K562 (cell line): ENCODE results near the gene NINL.

Experiments
- CC2D1A ChIP-seq: fragments of 450-650 bp; IDR thresholded peaks from 2 replicates; pipeline ENCODE4 v1.6.1; 2017; ENCODE audit warnings: mild to moderate bottlenecking
- CTCF ChIP-seq, 3 experiments: IDR thresholded peaks in 2 of 3; conservative IDR thresholded peaks in 1 of 3; 2 replicates each; pipeline ENCODE4 v1.5.1; 2011 to 2012; ENCODE audit warnings: low read length in 3 of 3, mild to moderate bottlenecking in 3 of 3, control low read depth in 2 of 3, improper control_type of control experiment in 1 of 3, inconsistent platforms in 1 of 3, low read depth in 1 of 3, mixed read lengths in 1 of 3, moderate library complexity in 1 of 3; ENCODE audit not compliant: insufficient read depth in 2 of 3
- FOXM1 ChIP-seq, 2 experiments: fragments of 450-650 bp in 1 of 2; sonication (generic) in 1 of 2; formaldehyde crosslinking in 1 of 2; IDR thresholded peaks; 2 replicates each; pipeline versions ENCODE4 v1.6.1 to v1.9.0; 2017 to 2022; ENCODE audit warnings: low read depth in 2 of 2, mild to moderate bottlenecking in 2 of 2, missing genetic modification reagents in 1 of 2, moderate library complexity in 1 of 2
- TAF9B ChIP-seq: fragments of 450-650 bp; IDR thresholded peaks from 2 replicates; pipeline ENCODE4 v1.6.1; 2018; ENCODE audit warnings: mild to moderate bottlenecking; ENCODE audit not compliant: partially characterized antibody
- U2AF2 ChIP-seq: fragments of 200-400 bp; formaldehyde crosslinking; optimal IDR thresholded peaks from 2 replicates; pipeline ENCODE3; 2017; ENCODE audit warnings: low read depth, mild to moderate bottlenecking, low read length
- ZBTB7A ChIP-seq: IDR thresholded peaks from 2 replicates; pipeline ENCODE4 v1.6.1; 2011; ENCODE audit warnings: low read depth, mild to moderate bottlenecking, low read length, moderate library complexity, borderline replicate concordance; ENCODE audit not compliant: control insufficient read depth
- TF ChIP-seq, protein P1 (sequence below): sonication (generic); formaldehyde crosslinking; IDR thresholded peaks from 2 replicates; pipeline ENCODE4 v1.8.1; 2022; ENCODE audit warnings: missing genetic modification reagents

- no peak for TF ChIP-seq ZBTB7A
- TF ChIP-seq U2AF2, result no peak
- TF ChIP-seq CTCF (IDR thresholded peaks at IDR 0.05 in 2 of 3, conservative IDR thresholded peaks at IDR 0.05 in 1 of 3; ENCODE audit: insufficient read depth in 2 of 3, low read depth in 1 of 3, low read length in 3 of 3), result no peak
- TF ChIP-seq, protein P1, sequence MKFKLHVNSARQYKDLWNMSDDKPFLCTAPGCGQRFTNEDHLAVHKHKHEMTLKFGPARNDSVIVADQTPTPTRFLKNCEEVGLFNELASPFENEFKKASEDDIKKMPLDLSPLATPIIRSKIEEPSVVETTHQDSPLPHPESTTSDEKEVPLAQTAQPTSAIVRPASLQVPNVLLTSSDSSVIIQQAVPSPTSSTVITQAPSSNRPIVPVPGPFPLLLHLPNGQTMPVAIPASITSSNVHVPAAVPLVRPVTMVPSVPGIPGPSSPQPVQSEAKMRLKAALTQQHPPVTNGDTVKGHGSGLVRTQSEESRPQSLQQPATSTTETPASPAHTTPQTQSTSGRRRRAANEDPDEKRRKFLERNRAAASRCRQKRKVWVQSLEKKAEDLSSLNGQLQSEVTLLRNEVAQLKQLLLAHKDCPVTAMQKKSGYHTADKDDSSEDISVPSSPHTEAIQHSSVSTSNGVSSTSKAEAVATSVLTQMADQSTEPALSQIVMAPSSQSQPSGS (CRISPR knock-in tag), result no peak
- TF ChIP-seq CC2D1A, result no peak
- TF ChIP-seq TAF9B, result no peak
- TF ChIP-seq FOXM1 (IDR thresholded peaks at IDR 0.05; ENCODE audit: low read depth), result no peak
- no peak for TF ChIP-seq FOXM1 (CRISPR knock-in tag; IDR thresholded peaks at IDR 0.05; ENCODE audit: low read depth)
Measured at GRCh38 chr20:25545171-25545570, 40.2 kb downstream of the NINL start.
